HG02943 (cell line): ENCODE data around the gene ZNF556.
A peak's percentile ranks its signal among the peaks of the same experiment; 100 is the strongest.
"Not testable (repeated sequence)": the region's sequence is repeated elsewhere in the genome, so short reads cannot be mapped to it uniquely, and the experiment has no call there.

Experiments
- ATAC-seq: cut with Tn5 transposase; IDR thresholded peaks from one replicate; pipeline ENCODE4 v1.9.1; 2021; ENCODE audit warnings: mild to moderate bottlenecking, low read depth, moderate library complexity; ENCODE audit not compliant: unreplicated experiment

ZNF556 gene

GRCh38 chr19:2852598-2852997 is 14.5 kb upstream of the ZNF556 start:
- no peak for ATAC-seq

GRCh38 chr19:2853015-2853606 is 14.0 kb upstream of the ZNF556 start:
- ATAC-seq = no peak

- ATAC-seq = no peak
Observed at GRCh38 chr19:2854849-2855248, 12.3 kb upstream of the ZNF556 start.

- ATAC-seq = no peak
Observed at GRCh38 chr19:2856457-2857050, 10.6 kb upstream of the ZNF556 start.

- no peak for ATAC-seq
Observed at GRCh38 chr19:2858864-2859263, 8.3 kb upstream of the ZNF556 start.

GRCh38 chr19:2863816-2864215 is 3.3 kb upstream of the ZNF556 start:
- no peak for ATAC-seq

- no peak for ATAC-seq
Observed at GRCh38 chr19:2865334-2866100, 1.6 kb upstream of the ZNF556 start.

- no peak for ATAC-seq
Observed at GRCh38 chr19:2866495-2867024, 575 bp upstream of the ZNF556 start.

- no peak for ATAC-seq
Observed at GRCh38 chr19:2869618-2870017, 2.5 kb downstream of the ZNF556 start.

- ATAC-seq = not testable (repeated sequence)
Observed at GRCh38 chr19:2872175-2872574, 5.0 kb downstream of the ZNF556 start.

- ATAC-seq = no peak
Observed at GRCh38 chr19:2877398-2878331, 10.5 kb downstream of the ZNF556 start.

- ATAC-seq = no peak
Observed at GRCh38 chr19:2883686-2884439, 16.7 kb downstream of the ZNF556 start.

GRCh38 chr19:2885736-2886135 is 18.6 kb downstream of the ZNF556 start:
- no peak for ATAC-seq

GRCh38 chr19:2887391-2887914 is 20.3 kb downstream of the ZNF556 start:
- ATAC-seq = no peak

- ATAC-seq = no peak
Observed at GRCh38 chr19:2888731-2889224, 21.6 kb downstream of the ZNF556 start.

- ATAC-seq = not testable (repeated sequence)
Observed at GRCh38 chr19:2890531-2890930, 23.4 kb downstream of the ZNF556 start.

GRCh38 chr19:2896694-2897093 is 29.6 kb downstream of the ZNF556 start:
- ATAC-seq = no peak

GRCh38 chr19:2900296-2901252 is 33.4 kb downstream of the ZNF556 start, which contains the start of gene ZNF57:
Gene ZNF57 (plus strand): TSS chr19:2900928. CDS start chr19:2901046, 118 bp downstream.
- peak; percentile 93 for ATAC-seq
